T-helper 2 cell treated with Interferon-gamma antibody and Interleukin-4, amounts not matched to agents 5 μg/mL and 100 μg/mL, for 36 hours (primary cell): ENCODE results near the gene DLL1.

Experiments used
- DNase-seq: peaks from one replicate; pipeline ENCODE4 v3.0.0; 2021; ENCODE audit warnings: low spot score
- H3K27ac Mint-ChIP-seq: one replicate; pipeline ENCODE4 v1.8.0; 2021; ENCODE audit warnings: mild to moderate bottlenecking, mixed read lengths
- H3K27me3 Mint-ChIP-seq: one replicate; pipeline ENCODE4 v1.8.0; 2021; ENCODE audit warnings: low read depth, mixed read lengths
- H3K36me3 Mint-ChIP-seq: one replicate; pipeline ENCODE4 v1.8.0; 2021; ENCODE audit warnings: low read depth, mixed read lengths
- H3K4me1 Mint-ChIP-seq: one replicate; pipeline ENCODE4 v1.8.0; 2021; ENCODE audit warnings: low read depth, mixed read lengths
- H3K4me3 Mint-ChIP-seq: one replicate; pipeline ENCODE4 v1.8.0; 2022; ENCODE audit warnings: mild to moderate bottlenecking, moderate library complexity, mixed read lengths
- H3K9me3 Mint-ChIP-seq: one replicate; pipeline ENCODE4 v1.8.0; 2021; ENCODE audit warnings: mixed read lengths

Gene DLL1

DNA sequence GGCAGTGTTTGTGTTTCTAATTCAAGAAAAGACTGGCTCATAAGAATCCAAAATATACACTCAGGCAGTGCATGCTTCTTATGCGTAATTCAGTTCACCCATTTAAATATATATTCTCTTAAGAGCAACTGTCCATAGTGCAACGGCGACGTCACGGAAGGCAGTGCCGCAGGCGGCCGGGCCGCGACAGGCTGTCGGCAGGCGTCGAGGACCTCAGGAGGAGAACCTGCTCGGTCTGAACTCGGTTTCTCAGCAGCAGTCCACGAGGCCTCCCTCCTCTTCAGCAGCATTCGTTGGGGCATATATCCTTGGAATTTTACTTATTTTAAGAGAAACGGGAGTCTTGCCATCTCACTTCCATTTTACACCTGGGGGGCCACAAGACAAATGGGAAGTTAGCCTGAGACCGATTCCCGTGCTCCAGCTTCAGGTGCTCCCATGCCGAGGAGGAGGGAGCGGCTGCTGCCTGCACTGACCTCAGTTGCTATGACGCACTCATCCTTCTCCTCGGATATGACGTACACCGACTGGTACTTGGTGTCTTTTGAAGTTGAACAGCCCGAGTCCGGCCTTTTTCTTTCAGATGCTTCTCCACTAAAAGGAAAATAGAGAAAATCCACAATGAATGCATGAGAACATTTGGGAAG is 8.2 kb downstream of the DLL1 start:
- no peak for DNase-seq

DNA sequence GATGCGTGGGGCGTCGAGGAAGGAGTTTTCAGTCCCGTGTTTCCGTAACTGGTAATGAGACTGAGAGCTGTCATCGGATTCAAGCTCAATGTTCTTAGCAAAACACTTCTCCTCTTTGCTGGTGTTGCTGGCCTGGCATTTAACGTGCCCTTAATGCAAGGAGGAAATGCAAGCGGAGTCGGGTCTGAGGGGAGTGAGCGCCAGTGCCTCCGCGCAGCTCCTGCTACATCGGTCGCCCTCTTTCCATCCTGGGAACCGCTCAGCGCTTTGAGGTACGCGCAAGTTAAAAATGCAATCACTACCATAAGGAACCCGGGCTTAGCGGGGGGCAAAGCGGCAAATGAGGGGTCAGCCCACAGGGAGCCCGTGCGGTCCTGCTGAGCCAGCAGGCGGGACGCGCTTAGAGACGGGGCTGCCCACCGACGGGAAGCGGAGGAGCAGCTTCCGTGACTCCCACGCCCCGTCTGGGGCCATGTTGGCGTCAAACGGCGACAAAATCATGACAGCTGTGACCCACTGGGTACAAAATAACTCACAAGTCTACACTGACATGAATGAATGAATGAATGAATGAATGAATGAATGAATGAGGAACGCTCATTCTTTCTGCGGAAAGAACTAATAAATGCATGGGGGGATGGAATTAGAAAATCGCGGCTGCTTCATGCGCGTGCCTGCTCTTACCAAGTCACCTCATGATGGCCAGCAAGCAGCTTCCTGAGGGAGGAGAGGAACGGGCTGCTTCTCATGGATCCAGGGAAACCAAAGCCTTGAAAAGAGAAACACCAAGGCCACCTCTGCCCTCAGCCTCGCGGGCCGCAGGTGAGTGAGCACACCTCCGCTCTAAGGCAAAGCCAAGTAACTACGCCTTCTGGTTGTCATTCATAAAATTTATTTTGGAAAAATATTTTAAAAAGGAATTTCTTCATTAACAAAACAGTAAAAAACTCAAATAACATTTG is 9.3 kb downstream of the DLL1 start:
- Mint-ChIP-seq H3K36me3 (no peaks in the 10 kb centered on the region), H3K27me3 (peaks cover 47% of the 10 kb centered on the region), H3K27ac (no peak overlapping the region), H3K4me3 (no peak overlapping the region), H3K9me3 (no peaks in the 10 kb centered on the region), H3K4me1 (peaks cover 10% of the 10 kb centered on the region)
- no peak for DNase-seq

More for the DNA sequence above, 8.2 kb downstream of the DLL1 start:
- peaks cover 10% of the 10 kb centered on the region for H3K4me1 Mint-ChIP-seq
- no peaks in the 10 kb centered on the region for H3K9me3 Mint-ChIP-seq
- H3K4me3 Mint-ChIP-seq, result no peak overlapping the region
- H3K36me3 Mint-ChIP-seq, result no peaks in the 10 kb centered on the region
- peaks cover 52% of the 10 kb centered on the region for H3K27me3 Mint-ChIP-seq
- no peak overlapping the region for H3K27ac Mint-ChIP-seq

- DNase-seq, result no peak
- no peaks in the 10 kb centered on the region for H3K36me3 Mint-ChIP-seq
- no peaks in the 10 kb centered on the region for H3K9me3 Mint-ChIP-seq
- peaks cover 49% of the 10 kb centered on the region for H3K27me3 Mint-ChIP-seq
- peaks cover 10% of the 10 kb centered on the region for H3K4me1 Mint-ChIP-seq
- no peak overlapping the region for H3K27ac Mint-ChIP-seq
- H3K4me3 Mint-ChIP-seq, result peak overlapping the region; percentile 48
Observed at GRCh38 chr6:170280689-170281045, 10.2 kb downstream of the DLL1 start.

DNA sequence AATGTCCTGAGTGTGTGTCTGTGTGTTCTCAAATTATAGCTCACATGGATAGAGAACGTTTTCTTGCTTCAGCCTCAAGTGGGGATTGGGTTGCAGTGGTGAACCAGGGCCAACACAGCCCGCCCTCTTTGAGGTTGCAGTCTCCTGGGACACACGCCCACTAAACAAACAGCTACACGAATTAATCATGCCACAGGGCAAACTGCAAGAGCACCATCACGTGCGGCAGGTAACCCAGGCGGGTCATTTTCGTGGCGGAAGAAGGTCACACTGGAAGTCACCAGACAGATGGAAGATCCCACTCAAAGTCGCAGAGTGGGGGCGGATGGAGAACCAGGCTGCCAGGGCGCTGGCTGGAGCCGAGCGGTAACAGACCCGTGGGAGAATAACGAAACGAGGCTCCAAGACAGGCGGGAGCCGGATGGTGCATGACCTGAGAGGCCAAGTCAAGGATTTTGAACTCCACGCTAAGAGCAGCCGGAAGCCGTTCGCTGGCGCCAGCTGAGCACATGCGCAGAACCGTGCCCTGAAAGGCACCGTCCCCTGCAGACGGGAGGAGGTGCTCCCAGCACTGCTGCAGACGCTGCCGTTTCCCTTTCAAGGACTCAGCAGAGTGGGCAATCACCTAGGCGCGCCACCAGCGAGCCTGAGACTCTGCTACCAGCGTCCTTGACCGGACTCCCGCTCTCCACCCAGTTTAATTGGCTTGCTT is 10.7 kb downstream of the DLL1 start:
- no peaks in the 10 kb centered on the region for H3K9me3 Mint-ChIP-seq
- no peak for DNase-seq
- H3K4me3 Mint-ChIP-seq, result peak overlapping the region; percentile 48
- H3K36me3 Mint-ChIP-seq, result no peaks in the 10 kb centered on the region
- H3K27ac Mint-ChIP-seq, result no peak overlapping the region
- H3K4me1 Mint-ChIP-seq, result peaks cover 10% of the 10 kb centered on the region
- H3K27me3 Mint-ChIP-seq, result peaks cover 51% of the 10 kb centered on the region

DNA sequence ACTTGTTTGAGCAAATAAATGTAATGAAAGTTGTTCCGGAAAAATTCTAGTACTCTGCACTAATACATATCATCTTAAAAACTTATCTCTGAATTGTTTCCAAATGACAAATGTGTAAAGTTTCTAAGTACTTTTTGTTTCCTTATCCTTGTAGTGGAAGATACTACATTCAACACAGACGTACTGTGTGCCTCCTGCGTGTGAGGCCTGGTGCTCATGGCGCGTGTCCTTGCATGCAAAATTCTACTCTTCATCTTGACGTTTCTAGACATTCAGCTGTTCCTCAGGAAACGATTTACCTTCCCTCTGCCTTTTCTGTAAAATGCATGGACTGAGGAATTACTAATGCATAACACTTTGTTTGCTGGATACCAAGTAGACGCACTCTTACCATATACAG is 11.5 kb downstream of the DLL1 start:
- Mint-ChIP-seq H3K36me3 (no peaks in the 10 kb centered on the region), H3K27me3 (peaks cover 49% of the 10 kb centered on the region), H3K4me3 (no peak overlapping the region), H3K27ac (no peak overlapping the region), H3K4me1 (peaks cover 10% of the 10 kb centered on the region), H3K9me3 (no peaks in the 10 kb centered on the region)
- DNase-seq, result no peak

DNA sequence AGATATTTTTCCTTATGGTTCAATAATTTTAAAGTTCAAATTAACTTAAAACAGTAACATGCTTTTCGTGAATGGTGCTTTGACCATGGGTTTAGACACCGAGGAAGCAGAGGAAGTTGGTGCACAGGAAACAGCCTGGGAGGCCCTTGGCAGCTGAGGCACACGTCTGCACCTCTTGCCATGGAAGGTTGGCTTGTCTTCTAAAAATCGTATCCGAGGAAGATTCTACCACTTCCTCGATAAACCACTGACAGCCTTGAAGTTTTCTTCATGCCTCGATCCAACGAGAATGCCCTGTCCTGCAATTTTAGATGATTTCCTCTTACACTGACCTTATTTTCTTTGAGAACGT is 12.2 kb downstream of the DLL1 start:
- H3K27ac Mint-ChIP-seq, result no peak overlapping the region
- H3K36me3 Mint-ChIP-seq, result no peaks in the 10 kb centered on the region
- no peak for DNase-seq
- peaks cover 10% of the 10 kb centered on the region for H3K4me1 Mint-ChIP-seq
- H3K9me3 Mint-ChIP-seq, result no peaks in the 10 kb centered on the region
- H3K4me3 Mint-ChIP-seq, result no peak overlapping the region
- H3K27me3 Mint-ChIP-seq, result peaks cover 54% of the 10 kb centered on the region

DNA sequence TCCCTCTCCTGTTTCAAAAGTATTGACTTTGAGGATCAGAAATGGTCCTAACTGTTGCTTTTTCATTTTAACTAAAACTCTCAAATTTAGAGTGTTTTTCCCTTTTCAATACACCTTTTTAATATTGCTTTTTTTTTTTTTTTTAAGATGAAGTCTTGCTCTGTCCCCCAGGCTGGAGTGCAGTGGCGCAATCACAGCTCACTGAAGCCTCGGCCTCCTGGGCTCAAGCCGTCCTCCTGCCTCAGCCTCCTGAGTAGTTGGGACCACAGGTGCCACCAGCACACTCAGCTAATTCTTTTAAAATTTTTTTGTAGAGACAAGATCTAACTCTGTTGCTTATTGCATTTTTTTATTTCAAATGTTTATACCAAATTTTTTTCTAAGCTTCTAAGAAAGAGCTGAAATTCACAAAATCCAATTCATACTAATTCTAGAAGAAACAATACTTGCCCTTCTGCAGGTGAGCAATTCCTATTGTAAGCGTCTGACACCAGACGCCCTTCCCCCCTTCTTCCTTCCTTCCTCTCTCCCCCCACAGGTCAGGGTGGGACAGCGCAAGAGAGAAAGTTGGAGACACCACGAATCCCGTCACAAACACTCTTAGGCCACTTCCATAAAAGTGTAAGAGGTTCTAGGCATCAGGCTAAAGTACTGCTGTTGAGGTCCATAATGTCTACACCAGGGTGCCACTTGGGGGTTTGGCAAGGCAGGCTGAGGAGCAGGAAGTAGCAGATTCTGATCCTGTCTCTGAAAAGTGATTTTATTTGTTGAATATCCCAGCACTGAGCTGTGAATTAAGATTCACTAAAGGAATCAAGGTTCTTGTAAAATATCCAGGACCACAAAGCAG is 12.8 kb downstream of the DLL1 start:
- Mint-ChIP-seq H3K27ac (no peak overlapping the region), H3K9me3 (no peaks in the 10 kb centered on the region), H3K4me1 (peaks cover 11% of the 10 kb centered on the region), H3K4me3 (no peak overlapping the region), H3K27me3 (peaks cover 57% of the 10 kb centered on the region), H3K36me3 (no peaks in the 10 kb centered on the region)
- no peak for DNase-seq

DNA sequence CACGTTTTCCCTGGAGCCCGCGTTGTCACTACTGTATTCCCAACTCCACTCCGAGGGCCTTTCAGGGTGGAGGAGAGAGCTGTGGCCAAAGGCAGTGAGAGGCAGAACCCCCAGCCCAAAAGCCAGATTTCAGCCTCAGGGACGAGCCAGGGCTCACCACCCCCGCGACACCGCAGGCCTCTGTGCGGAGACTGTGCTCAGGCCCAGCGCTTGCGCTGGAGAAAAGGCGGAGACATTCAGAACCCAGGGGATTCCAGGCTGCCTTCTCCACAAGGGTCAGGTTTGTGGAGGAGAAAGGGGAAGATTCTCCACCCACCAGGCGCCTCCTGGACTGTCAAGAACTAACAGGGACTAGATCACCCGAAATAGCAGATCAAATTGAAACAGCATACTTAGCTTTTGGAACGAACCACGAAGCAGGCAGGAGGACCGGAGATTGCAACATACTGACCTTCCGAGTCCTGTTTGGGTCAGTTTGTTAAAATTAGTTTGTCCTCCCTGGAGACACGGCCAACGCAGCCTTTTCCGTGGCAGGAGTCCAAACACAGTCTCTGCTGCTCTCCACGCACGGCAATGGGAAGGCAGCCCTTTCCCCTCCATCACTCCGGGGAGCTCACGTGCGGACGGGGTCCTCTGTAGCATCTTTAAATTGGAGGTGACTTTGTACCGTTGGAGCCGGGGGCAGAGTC is 14.4 kb downstream of the DLL1 start:
- Mint-ChIP-seq H3K27me3 (peaks cover 66% of the 10 kb centered on the region), H3K36me3 (no peaks in the 10 kb centered on the region), H3K4me3 (no peak overlapping the region), H3K4me1 (peaks cover 19% of the 10 kb centered on the region), H3K9me3 (no peaks in the 10 kb centered on the region), H3K27ac (no peak overlapping the region)
- DNase-seq, result no peak

GRCh38 chr6:170274713-170275560 is 15.9 kb downstream of the DLL1 start:
- Mint-ChIP-seq H3K4me1 (peaks cover 21% of the 10 kb centered on the region), H3K27ac (no peak overlapping the region), H3K27me3 (peaks cover 73% of the 10 kb centered on the region)

DNA sequence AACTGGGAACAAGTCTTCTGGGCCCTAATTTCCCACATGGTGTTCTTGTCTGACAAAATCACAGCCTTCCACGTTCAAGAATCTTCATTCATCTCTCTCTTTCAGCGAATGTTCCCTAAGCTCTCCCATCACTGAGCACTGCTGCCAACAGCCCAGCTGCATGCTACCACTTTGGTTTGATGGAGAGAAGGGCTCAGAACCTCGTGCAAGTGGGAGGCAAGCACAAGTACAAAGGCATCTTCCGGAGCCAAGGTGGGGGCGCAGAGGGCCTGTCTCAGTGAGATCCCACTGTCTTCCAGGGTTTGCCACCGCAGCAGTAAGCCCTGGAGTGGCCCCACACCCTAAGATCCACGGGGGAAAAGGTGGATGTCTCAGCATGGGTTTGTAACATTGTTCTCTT is 17.2 kb downstream of the DLL1 start:
- DNase-seq, result no peak
- Mint-ChIP-seq H3K4me3 (no peak overlapping the region), H3K4me1 (peaks cover 17% of the 10 kb centered on the region), H3K36me3 (no peaks in the 10 kb centered on the region), H3K27me3 (peaks cover 68% of the 10 kb centered on the region), H3K27ac (no peak overlapping the region), H3K9me3 (no peaks in the 10 kb centered on the region)

More at GRCh38 chr6:170274713-170275560, 15.9 kb downstream of the DLL1 start:
- Mint-ChIP-seq H3K36me3 (no peaks in the 10 kb centered on the region), H3K4me3 (no peak overlapping the region), H3K9me3 (no peaks in the 10 kb centered on the region)
- no peak for DNase-seq

GRCh38 chr6:170273191-170273590 is 17.7 kb downstream of the DLL1 start:
- Mint-ChIP-seq H3K4me1 (peaks cover 12% of the 10 kb centered on the region), H3K36me3 (no peaks in the 10 kb centered on the region), H3K27me3 (peaks cover 64% of the 10 kb centered on the region), H3K9me3 (no peaks in the 10 kb centered on the region), H3K4me3 (no peak overlapping the region), H3K27ac (no peak overlapping the region)
- no peak for DNase-seq

- peaks cover 66% of the 10 kb centered on the region for H3K27me3 Mint-ChIP-seq
- DNase-seq, result no peak
- peak overlapping the region; percentile 45 for H3K27ac Mint-ChIP-seq
- peaks cover 12% of the 10 kb centered on the region for H3K4me1 Mint-ChIP-seq
- H3K36me3 Mint-ChIP-seq, result no peaks in the 10 kb centered on the region
- no peaks in the 10 kb centered on the region for H3K9me3 Mint-ChIP-seq
- H3K4me3 Mint-ChIP-seq, result peak overlapping the region; percentile 72
Observed at GRCh38 chr6:170272341-170273065, 18.4 kb downstream of the DLL1 start.
